Left forelimb (tissue), 1 donor: Measurements from ENCODE around the gene IRAK1.

Source experiments
- DNase-seq: peaks from one replicate; pipeline ENCODE4 v3.0.0-alpha.2; 2018; ENCODE audit warnings: low spot score

IRAK1 gene

DNA sequence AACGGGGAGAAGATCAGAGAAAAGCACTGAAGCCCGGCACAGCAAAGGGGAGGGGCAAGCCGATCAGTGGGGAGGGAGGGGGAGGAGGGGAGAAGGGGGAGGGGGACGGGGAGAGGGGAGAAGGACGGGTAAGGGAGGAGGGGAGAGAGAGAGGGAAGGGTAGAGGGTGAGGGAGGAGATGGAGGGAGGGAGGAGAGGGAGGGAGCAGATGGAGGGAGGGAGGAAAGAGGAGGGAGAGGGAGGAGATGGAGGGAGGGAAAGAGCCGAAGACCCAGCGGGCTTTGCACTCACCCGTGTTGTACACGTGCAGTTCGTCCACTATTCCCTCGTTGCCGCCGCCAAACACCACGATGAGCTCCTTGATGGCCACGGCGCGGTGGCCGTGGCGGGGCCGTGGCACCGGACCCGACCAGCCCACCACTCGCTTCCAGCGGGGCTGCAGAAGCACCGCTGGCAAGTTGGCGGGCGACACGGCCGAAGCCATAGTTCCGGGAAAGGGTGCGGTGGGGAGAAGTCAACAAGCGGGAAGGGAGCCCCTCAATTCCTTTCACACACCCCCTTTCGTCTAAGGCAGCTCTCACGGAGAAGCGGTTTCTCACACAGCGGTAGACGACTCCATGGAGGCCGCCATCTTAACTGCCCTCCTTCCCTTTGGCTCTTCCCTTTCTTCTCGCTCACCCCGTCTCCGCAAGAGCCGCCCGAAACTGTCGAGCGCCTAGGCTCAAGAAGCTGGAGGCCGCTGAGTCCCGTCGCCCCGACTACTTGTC is 49.2 kb downstream of the IRAK1 start:
- no peak for DNase-seq

DNA sequence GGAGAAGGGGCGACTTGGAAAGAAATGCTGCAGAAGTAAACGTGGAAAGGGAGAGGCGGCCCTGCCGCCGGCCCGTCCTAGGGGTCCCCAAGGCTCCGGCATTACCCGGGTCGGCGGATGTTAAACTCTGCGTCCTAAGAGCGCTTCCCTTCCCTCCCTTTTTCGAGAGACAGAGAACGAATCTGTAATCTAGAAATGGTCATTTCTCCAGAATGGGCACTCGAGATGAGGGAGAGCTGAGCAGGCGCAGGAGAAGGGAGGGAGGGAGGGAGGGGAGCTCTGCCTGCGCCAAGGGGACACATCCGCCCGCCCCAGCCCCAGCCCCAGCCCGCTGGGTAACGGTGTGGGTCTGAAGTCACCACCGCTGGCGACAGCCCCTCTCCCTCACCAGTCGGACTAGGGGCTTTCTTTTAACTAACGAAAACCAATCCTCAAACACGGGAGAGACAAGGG is 49.8 kb downstream of the IRAK1 start:
- no peak for DNase-seq

DNA sequence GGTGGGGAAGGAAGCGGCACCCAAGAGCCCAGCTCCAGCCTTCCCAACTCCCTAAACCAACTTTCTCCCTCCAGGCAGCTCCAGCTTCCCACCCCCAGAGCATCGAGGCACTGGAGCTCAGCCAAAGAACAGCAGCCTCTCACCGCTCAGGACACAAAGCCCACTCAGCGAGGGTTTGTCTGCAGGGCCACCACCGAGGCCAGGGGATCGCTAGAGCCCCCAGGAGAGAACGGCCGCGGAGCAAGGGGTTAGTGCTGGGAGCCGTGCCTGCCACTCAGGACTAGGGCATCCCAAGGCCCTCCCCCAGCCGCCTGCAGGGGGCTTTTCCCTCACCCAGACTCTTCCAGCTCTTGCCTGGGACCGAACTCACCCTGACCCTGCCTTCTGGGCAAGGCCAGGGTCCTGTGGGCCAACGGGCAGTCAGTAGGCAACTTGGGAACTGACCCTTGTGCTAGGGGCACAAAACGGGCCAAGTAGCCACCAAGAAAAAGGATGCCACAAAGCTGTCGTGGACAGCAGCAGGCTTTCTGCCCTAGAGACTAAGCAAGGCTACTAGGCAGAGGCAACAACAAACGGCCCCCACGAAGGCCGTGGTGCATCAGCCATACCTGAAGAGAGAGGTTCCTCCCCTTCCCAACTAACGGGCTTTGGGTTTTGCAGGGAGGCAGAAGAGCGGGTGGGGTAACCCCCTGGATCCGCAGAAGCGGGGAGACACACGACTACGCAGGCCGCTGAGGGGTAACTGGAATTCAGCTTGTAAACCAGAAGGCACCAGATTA is 50.4 kb downstream of the IRAK1 start:
- DNase-seq, result no peak

DNA sequence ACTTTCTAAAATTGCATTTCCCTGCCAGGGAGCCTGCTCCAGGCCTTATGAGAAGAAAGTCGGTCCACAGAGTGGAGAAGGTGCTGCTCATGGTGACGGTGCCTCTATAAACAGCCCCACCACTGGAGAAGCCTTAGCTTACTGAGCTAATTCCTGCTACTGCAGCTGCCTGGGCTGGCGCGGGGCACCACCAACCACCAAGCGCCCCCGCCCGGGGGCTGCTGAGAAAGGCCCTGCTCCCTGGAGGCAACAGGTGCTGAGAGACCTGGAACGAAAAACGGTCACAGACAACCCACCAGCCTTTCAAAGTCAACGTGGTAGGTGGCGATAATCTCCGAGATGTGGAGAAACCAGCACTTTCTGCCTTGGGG is 51.0 kb downstream of the IRAK1 start:
- DNase-seq, result no peak

DNA sequence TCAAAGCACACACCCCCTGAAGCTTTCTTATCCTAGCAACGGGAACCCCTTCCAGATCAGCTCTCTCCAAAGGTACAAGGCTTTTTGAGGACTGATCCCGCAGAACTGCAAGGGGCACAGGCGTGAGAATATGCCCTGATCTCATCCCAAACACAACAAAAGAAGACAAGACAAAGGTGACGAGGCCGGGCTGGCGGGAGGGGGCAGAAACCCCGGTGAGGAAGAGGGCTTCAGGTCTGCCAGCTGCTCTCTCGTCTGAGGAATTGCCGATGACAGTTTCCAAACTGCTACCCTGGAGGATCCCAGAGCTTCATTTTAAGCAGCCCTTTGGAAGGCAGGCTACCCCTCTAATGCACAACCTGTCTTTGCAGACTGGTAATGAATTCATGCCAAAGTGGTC is 51.4 kb downstream of the IRAK1 start:
- DNase-seq, result no peak

DNA sequence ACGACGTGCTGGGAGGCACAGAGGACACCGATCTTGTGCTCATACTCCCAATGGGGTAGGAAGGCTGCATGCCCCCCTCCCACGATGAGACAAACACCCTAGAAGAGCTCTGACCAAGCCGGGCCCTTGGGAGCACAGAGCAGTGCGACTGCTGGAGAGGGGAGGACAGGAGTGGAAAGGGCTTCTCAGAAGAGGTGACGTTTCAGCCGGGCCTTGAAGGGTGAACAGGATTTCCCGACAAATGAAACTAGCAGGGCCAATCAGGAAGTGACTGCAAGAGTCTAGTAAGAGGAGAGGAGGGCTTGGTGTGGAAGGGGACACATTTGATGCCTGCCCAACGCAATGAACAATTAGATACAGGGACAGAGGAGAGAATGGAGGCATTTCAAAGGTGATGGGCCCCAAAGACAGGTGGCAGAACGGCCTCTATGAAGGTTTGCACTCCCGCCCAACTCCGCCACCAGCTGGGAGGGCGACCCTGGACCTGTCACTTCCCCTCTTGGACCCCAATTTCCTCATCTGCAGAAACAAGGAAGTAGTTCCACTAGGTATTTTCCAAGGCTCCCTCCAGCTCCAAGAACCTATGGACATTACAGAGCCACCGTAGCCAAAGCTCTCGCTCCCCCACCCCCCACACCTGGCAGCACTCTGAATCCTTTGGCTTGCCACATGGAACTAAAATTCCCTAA is 52.0 kb downstream of the IRAK1 start:
- DNase-seq, result no peak

DNA sequence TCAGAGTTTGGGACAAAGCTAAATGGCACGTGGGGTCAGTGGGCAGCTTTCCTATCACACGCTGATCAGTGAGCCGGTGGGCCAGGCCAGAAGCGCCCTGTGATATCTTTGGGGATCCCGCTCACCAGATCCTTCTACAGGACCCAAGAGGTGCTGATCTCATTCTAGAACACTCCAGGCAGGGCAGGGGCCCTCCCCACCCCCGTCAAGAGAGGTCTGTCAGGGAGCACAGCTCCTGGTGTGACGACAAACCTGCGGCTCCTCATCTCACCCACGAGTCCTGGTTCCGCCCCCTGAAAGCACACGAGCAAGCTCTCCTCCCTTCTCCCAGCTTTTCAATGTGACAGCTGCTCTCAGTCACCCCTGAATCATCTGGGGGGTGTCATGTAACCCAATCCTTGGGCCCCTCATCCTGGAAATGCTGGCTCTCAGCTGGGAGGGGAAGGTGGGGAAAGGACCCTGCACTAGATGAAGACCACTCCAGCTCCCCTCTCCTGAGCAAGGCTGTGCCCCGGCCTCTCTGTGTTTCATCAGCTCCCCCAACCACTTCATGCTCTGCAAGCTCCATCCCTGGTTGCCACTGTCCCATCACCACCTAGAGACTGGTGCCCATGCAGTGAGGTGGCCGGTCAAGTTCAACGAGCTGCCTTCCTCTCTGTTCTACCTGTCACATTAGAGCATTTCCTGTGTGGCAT is 52.7 kb downstream of the IRAK1 start:
- no peak for DNase-seq

DNA sequence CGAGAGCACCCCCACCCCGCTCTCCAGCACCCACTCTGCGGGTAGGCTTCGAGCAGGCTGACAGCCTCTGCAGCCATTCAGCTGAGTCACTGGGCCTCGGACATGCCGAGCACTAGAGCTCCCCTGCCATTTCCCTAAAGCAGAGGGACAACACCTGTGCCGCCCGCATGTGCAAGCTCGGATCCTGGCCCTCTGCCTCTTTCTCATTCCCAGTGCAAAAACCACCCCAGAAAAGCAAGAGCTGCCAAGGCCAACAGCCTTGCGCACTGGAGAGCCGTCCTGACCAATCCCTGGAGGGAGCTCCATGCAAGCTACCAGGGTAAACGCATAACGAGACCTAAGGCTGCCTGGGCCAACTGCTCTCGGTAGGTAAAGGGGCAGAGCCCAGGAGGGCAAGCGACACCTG is 53.4 kb downstream of the IRAK1 start:
- DNase-seq, result no peak

DNA sequence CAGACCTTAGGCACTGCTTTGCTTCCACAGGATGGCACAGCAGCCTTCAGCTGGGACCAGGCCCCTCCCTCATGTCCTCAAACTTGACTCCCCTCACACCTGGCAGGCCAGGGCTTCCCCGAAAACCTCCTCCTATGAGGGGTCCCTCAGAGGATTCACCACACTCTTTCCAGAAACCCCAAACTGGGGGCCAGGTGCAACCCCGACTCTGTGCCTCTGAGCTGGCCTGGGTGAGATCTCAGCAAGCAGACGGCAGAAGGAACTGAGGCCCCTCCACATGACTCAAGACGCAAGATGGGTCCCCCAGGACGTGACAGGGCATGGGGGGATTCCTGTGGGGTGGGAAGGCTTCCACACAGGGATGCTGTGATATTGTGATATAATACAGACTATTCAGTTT is 54.3 kb downstream of the IRAK1 start:
- no peak for DNase-seq

DNA sequence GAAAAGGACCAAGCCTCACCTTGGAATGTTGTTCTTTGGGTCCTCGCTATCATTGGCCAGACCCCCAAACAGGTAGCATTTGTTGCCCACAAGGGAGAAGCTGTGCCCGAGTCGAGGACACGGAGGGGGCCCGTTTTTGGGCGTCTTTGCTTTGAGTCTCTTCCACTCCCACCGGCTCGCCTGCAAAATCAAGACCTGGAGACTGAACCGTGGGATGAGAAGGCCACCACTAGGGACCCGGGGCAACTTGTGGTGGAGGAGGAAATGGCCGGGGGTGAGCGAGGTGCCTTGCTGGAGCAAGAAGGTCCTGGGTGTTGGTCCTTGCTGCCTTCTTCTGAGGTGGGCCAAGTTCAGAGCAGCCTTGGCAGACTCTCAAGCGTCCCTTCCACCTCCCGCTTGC is 55.6 kb downstream of the IRAK1 start:
- DNase-seq, result no peak

DNA sequence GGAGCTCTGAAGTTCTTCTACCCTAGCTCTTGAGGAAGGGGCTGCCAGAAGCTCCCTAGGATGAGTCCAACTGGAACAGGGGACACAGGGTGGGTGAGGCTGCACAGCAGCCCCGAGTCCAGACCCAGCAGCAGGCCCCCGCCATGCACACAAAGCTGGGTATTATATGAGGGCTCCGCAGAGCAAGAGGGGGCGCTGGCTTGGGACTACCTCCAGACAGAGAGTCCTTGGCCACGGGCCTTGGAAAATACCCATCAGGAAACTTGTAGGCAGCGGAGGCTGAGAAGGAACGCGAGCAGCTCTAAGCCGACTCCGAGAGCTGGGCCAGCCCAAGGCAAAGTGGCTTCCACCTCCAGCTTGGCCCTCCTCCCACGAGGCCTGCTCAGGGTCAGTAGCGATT is 56.2 kb downstream of the IRAK1 start:
- DNase-seq, result no peak

DNA sequence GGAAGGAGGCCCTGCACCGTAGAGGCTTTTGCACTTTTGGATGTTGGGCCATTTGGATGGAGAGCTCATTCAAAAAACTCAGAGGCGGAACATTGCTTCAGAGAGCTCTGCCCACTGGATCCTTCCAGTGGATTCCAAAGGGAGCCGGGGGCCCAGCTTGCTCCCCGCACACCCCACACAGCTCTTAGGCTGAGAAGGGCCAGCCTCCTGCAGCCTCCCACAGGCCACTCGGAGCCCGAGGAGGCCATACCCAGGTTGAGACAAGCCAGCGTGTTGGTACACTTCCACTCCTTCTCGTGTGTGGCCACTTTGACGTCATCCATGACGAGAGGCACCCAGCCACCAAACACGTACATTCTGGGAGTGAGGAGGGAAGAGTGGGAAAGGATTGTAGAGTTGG is 58.4 kb downstream of the IRAK1 start:
- DNase-seq, result no peak

DNA sequence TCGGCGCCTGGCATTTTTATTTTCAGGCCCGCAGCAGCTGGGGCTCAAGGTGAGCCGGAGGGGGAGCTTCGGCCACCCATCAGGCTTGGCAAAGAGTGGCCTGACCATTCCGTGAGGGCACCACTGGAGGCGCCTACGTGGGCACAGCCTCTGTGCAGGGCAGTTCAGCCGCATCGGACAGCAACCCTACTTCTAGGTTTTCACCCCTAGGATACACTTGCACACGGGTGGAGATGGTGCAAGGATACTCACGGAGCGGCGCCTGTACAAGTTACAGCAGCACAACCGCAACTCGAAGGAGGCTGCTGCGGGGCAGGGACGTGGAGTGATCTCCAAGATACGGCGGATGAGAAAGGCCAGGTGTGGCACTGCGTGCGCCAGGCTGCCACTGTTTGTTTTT is 58.9 kb downstream of the IRAK1 start:
- no peak for DNase-seq
